ENCODE results near the gene VAT1L. TPM values are rescaled to one million over a fixed set of nuclear protein-coding genes. Genes with fewer than 3 reads are reported as not detected.

The VAT1L gene
- total RNA-seq, 1 experiment from 2014 or later = not detected

- DNase-seq (ENCODE audit: low spot score) = no peak
Measured at GRCh38 chr16:77782694-77783093, 5.7 kb upstream of the VAT1L start.

DNA sequence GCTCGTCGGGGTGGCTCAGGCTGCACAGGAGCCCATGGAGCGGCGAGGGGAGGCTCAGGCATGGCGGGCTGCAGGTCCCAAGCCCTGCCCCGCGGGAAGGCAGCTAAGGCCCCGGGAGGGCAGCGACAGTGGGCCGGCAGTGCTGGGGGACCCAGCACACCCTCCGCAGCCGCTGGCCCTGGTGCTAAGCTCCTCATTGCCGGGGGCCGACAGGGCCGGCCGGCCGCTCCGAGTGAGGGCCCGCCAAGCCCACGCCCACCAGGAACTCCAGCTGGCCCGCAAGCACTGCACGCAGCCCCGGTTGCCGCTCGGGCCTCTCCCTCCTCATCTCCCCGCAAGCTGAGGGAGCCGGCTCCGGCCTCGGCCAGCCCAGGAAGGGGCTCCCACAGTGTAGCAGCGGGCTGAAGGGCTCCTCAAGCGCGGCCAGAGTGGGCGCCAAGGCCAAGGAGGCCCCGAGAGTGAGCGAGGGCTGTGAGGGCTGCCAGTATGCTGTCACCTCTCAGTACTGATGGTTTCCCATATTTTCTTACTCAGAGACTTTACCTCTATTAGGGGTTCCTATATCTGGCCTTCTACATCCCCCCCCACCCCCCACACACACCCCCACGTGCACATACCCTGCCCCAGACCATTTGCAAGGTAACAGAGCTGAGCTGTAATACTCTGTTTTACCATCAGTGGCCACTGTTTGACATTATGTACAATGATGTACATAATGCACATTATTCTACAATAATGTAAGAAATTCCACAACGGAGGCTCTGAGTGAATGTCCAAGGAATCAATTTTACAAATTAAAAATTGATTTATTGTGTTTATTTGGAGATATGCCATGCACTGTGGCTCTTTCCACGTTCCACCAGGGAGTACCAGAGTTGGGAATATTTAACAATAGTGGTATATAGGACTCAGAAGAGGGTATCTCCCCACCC is 3.7 kb upstream of the VAT1L start:
- no peak for DNase-seq (ENCODE audit: low spot score)

DNA sequence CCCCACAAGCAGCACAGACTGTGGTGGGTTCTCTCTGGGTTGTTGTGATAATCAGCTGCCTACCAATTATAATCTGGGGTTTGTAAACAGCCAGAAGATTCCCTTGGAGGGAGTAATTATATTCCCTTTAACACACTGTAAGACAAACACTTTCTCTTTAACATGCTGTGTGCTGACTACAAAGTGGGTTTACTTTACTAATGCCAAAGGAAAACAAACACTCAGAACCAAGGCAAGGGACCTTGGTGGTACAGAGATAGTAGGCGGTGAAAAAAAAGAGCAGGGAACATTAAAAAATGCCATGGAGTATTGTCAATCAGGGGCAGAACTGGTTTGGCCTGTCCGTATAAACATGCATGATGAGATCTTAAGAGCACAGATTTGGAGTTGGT is 3.0 kb upstream of the VAT1L start:
- no peak for DNase-seq (ENCODE audit: low spot score)

DNA sequence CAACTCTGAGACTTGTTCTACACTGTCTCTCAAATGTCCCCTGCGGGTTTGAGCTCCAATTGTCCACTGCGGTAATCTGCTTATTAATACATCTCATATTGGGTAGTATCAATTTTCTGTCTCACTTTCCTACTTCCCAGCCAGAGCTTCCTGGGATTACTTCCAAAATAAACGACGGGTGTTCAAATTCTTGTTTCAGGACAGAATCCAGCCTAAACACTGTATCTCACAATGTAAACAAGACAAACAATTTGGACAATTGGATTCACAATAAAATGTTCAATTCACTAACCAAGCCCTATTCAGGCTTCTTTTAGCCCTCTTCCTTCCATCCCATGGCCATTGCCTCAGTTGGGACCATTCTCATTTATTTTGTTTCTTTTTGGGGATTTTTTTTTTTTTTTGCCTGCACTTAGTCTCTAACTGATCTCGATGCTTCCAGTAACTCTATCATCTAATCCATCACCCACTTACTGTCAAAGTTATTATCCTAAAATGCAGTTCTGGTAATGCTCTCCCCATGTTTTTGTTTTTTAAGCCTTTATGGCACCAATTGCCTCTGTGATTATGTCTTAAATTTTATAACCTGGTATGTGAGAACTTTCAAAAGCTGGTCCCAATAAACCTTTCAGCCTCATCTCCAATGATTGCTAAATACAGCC is 2.0 kb upstream of the VAT1L start:
- DNase-seq (ENCODE audit: low spot score) = no peak

DNA sequence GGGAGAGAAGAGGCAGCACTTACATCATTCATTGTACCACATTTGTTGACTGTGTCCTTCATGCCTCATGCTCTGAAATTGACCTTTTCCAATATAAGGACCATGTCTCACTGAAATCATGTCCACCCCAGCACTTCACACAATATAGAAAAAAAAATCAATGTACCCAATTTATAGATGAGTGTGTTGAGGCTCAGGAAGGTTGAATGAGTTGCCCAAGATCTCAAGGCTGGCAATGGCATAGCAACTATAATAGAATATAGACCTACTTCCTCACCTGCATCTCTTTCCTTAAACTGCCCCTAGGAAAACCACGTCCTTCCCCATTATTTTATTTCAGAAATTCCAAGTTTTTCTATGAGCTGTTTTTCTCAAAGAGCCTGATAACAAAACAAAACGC is 912 bp upstream of the VAT1L start:
- DNase-seq (ENCODE audit: low spot score) = no peak

DNA sequence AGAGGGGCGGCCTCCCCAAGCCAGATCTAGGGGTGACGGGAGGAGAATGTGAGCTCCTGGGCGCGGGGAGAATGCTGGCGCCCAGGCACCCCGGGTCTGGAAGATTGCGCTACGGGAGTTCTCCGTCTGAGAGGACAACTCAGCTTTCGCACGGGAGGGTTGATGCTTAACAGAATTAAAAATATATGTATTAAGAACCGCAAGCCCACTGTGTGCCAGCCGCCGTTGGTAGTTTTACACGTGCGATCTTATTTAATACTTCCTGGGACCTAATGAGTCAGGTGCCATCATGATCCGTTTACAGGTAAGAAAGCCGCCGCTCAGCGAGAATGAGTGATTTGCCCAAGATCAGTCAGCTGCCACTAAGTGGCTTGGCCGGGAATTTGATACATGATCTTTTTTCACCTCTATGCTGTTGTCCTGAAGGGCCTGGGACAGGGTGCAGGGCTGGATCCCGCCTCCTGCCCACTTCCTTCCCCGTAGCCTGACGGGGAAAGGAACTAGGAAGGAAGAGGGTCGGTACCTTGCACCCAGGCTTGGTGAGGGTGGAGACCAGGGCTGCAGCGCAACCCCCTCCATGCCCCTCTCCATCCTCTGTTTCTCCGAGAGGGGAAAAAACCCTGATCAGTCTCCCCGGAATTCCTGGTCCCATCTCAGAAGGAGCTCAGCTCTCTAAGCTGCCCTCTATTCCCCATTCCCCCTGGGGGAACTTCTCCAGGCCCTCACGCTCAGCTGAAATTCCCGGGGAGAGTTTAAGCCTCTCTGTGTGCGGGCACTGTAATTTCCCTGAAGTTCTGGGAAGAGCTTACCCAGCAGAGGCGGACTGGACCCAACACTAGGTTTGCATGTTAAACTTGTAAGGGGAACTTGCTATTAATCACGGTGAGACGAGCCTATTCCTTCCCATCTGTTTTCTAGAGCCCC is 983 bp downstream of the VAT1L start:
- no peak for DNase-seq (ENCODE audit: low spot score)

DNA sequence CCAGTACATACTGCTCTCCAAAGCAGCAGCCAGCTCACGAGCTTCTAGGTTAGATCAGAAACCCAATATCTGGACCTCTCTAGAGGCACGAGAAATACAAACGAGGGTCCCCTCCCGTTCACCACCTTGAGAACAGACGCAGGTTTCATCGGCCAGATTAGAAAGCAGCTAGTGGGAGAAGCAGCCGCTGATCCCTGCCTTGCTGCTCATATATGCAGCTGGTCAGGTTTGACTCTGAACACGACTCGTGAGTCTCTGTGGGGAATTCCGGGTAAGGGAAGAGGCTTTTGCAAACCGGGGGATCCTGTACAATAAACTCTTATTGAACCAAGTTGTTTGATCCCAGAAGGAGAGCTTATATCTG is 1.6 kb downstream of the VAT1L start:
- no peak for DNase-seq (ENCODE audit: low spot score)

GRCh38 chr16:77790912-77791311 is 2.5 kb downstream of the VAT1L start:
- DNase-seq (ENCODE audit: low spot score) = no peak

GRCh38 chr16:77793417-77793816 is 5.1 kb downstream of the VAT1L start:
- DNase-seq (ENCODE audit: low spot score) = no peak

DNA sequence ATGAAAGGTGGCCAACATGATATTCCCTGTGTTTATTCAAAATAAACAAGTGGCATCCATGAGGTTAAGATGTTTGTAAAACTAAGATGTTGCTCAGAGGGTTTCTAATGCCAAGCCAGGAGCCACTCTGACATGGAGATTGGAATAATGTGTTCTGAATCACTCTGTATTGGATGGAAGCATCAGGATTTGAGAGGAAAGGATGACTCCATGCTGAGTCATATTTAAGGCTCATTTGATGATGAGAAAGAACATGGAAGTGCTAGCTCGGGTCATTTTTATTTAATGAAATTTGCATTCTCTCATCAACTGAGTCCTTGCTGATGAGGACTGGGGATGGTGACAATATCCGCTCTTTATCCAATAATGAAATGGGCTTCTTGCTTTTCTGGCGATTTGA is 6.2 kb downstream of the VAT1L start:
- no peak for DNase-seq (ENCODE audit: low spot score)

DNA sequence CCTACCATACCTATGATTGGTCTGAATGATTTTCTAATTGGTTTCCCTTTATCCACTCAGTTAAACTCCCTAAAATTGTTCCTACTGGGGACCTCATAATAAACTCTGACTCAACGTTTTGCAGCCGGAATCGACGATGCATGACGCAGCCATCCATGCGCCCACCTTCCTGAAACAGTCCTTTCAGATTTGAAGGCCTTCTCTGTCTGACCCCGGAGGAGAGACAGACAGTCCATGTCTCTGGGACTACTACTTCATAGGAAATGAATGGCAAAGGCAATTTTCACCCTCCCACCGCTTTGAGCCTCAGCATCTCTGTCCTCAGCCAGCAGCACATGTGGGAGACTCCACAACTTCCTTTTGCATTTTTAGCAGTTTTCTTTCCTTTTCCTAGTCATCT is 13.5 kb downstream of the VAT1L start:
- no peak for DNase-seq (ENCODE audit: low spot score)

GRCh38 chr16:77805398-77805797 is 17.0 kb downstream of the VAT1L start:
- DNase-seq (ENCODE audit: low spot score) = no peak

GRCh38 chr16:77807021-77807420 is 18.7 kb downstream of the VAT1L start:
- no peak for DNase-seq (ENCODE audit: low spot score)

- DNase-seq (ENCODE audit: low spot score) = no peak
Measured at GRCh38 chr16:77812856-77813500, 24.6 kb downstream of the VAT1L start.

GRCh38 chr16:77816293-77816692 is 27.9 kb downstream of the VAT1L start:
- DNase-seq (ENCODE audit: low spot score) = no peak

GRCh38 chr16:77820340-77820739 is 32.0 kb downstream of the VAT1L start:
- no peak for DNase-seq (ENCODE audit: low spot score)

GRCh38 chr16:77822661-77823060 is 34.3 kb downstream of the VAT1L start:
- DNase-seq (ENCODE audit: low spot score) = no peak

DNA sequence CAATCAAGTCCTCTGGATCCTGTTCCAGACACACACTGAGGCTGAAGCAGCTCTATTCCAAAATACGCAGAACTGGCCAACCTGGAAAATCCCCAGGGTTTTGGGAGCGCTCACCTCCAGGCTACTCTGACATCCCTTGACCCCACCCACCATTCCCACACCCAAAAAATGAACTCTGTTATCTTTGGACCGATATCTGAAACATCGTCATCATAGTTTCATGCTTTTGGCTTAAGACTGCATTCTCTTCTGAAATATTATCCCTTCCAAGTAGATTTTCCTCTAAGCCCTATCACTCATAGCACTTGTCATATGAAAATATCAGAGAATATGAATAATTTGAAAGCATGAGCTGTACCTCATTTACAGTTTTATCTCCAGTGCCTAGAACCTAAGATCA is 34.7 kb downstream of the VAT1L start:
- no peak for DNase-seq (ENCODE audit: low spot score)

GRCh38 chr16:77825196-77825595 is 36.8 kb downstream of the VAT1L start:
- no peak for DNase-seq (ENCODE audit: low spot score)

- no peak for DNase-seq (ENCODE audit: low spot score)
Measured at GRCh38 chr16:77827032-77827431, 38.7 kb downstream of the VAT1L start.

GRCh38 chr16:77833921-77834634 is 45.7 kb downstream of the VAT1L start:
- no peak for DNase-seq (ENCODE audit: low spot score)
